NT2/D1 (cell line): Measurements from ENCODE around the gene LCOR.

Experiments
- SUZ12 ChIP-seq: IDR thresholded peaks from 2 replicates; pipeline ENCODE4 v1.6.1; 2011; ENCODE audit not compliant: insufficient read length, insufficient read depth; ENCODE audit errors: extremely low read depth
- YY1 ChIP-seq: IDR thresholded peaks from 2 replicates; pipeline ENCODE4 v1.6.1; 2011; ENCODE audit not compliant: insufficient read length, insufficient read depth
- ZNF274 ChIP-seq: IDR thresholded peaks from 2 replicates; pipeline ENCODE4 v1.6.1; 2011; ENCODE audit warnings: mild to moderate bottlenecking, low read depth, low read length

DNA sequence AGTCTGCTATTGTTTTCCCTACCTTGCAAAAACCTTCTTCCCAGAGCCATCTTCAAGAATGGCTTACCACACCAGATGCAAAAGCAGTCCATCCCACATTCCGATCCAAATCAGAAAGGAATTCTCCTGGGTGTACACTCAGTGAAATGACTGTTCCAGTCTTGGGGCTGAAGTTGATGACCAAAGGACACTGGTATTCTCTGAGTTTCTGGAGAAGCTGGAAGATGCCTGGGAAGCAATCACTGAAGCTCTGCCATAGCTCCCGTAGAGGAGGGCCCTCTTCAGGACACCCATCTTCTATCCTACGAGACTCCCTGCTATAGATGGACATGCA is 155.7 kb downstream of the LCOR start:
- no peak for TF ChIP-seq YY1
- no peak for TF ChIP-seq SUZ12
- TF ChIP-seq ZNF274: no peak
